Right hindlimb (tissue), 1 donor: Measurements from ENCODE around the gene UTP15.

Experiments used
- DNase-seq: peaks from one replicate; pipeline ENCODE4 v3.0.0-alpha.2; 2018

The UTP15 gene

GRCh38 chr5:73624888-73625287 is 59.3 kb downstream of the UTP15 start:
- DNase-seq, result no peak

DNA sequence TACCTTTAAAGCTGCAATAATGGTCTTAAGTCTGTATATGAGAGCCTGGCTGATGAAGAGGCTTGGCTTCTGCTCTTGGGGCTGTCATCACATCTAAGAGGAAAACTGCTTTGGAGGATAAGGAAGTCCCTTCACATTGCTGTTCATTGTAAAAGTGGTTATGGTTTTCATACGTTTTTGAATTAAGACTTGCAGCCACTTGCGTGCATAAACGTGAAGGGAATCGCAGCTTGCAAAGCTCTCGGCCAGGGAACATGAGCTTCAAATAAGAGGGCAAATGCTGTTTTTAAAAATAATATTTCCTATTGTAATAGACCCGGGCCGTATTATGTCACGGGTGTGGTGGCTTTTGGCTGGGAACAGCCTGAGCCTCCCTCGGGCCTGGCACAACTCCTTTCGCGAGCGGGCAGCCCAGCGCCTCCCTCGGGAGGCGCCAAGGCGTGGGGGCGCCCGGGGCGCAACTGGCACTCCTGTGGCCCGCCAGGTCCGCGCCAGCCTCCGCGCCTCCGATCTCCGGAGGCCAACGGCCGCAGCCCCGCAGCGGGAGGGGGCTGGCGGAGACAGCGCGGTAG is 59.9 kb downstream of the UTP15 start:
- no peak for DNase-seq

GRCh38 chr5:73625944-73626811 is 60.6 kb downstream of the UTP15 start, which contains the start of gene ARHGEF28:
Gene ARHGEF28, plus strand, starts transcription at chr5:73626196. Its CDS starts 58,656 bp downstream, at chr5:73684852.
- DNase-seq, result peak; percentile 63

- DNase-seq, result no peak
Measured at GRCh38 chr5:73626814-73627313, 61.3 kb downstream of the UTP15 start.

DNA sequence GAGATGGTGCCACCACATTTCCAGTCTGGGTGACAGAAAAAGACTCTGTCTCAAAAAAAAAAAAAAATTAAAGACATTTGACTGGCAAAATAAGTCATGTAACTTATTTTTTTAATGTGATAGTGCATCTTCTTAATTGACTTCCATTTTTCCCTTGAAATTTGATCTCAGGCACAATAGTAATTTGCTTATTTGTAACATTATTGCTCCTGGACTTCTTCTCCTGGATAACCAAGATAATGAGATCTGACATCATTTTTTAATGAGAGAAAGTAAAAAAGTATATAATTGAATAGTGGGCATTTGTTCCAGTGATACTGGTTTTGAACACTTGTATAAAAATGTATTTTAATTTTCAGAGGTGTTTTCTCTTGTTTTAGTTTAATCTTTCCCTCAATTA is 63.9 kb downstream of the UTP15 start:
- DNase-seq, result no peak

GRCh38 chr5:73630765-73631164 is 65.2 kb downstream of the UTP15 start:
- no peak for DNase-seq

- DNase-seq, result no peak
Measured at GRCh38 chr5:73631500-73631899, 66.0 kb downstream of the UTP15 start.
